Spinal cord (tissue), 10 donors: ENCODE data around the gene KCNQ1. TPM values are rescaled to one million over a fixed set of nuclear protein-coding genes. Genes with fewer than 3 reads are reported as not detected.

Experiments used
- DNase-seq, 6 donors: peaks; one replicate each; pipeline versions ENCODE4 v3.0.0 to v3.0.0-alpha.2; 2013 to 2015; ENCODE audit warnings: low spot score in 6 of 6, low read depth in 4 of 6
- H3K27ac ChIP-seq: one replicate; pipeline ENCODE4 v1.5.1; 2013; ENCODE audit warnings: low read depth, low read length, control low read depth
- H3K27me3 ChIP-seq: one replicate; pipeline ENCODE4 v1.6.1; 2013; ENCODE audit warnings: low read length; ENCODE audit not compliant: control insufficient read depth, insufficient read depth
- H3K36me3 ChIP-seq: one replicate; pipeline ENCODE4 v1.6.1; 2013; ENCODE audit warnings: low read length; ENCODE audit not compliant: control insufficient read depth, insufficient read depth
- H3K4me1 ChIP-seq: one replicate; pipeline ENCODE4 v1.6.1; 2013; ENCODE audit warnings: low read length; ENCODE audit not compliant: control insufficient read depth, insufficient read depth
- H3K4me3 ChIP-seq: one replicate; pipeline ENCODE4 v1.5.1; 2013; ENCODE audit warnings: low read depth, low read length, control low read depth
- H3K9me3 ChIP-seq: one replicate; pipeline ENCODE4 v1.6.1; 2013; ENCODE audit warnings: low read length; ENCODE audit not compliant: control insufficient read depth, insufficient read depth
- WGBS: methylation state at CpG from one replicate; pipeline ENCODE4 v1.1.5; 2013; ENCODE audit warnings: missing lambda C conversion rate; ENCODE audit not compliant: insufficient coverage; 5-methylcytosine and 5-hydroxymethylcytosine counted together
- polyA plus RNA-seq, 2 donors: library from polyadenylated mRNA; unstranded; fragments of 120-200 nt; gene quantifications; one replicate each; pipeline ENCODE4 v1.2.1, GENCODE V29; 2013; ENCODE audit not compliant: insufficient read length in 2 of 2
- total RNA-seq, 2 donors: library from RNA; depleted of rRNA in 1 of 2; stranded (reverse); fragments of 120-200 nt in 1 of 2; fragments of >200 nt in 1 of 2; gene quantifications; one replicate each; pipeline versions ENCODE4 v1.2.3 to v1.2.4, GENCODE V29; 2013 to 2014
- donor health status: healthy.

KCNQ1 gene
- total and polyA plus RNA-seq, 4 donors = 0.83 to 3.1 (median 2.1) TPM

- H3K9me3 ChIP-seq = no peaks in the 10 kb centered on the region
- DNase-seq = no peak
- no peaks in the 10 kb centered on the region for H3K27me3 ChIP-seq
- peaks cover 6% of the 10 kb centered on the region for H3K4me1 ChIP-seq
- H3K27ac ChIP-seq = no peak overlapping the region
- H3K4me3 ChIP-seq = no peak overlapping the region
- peaks cover 3% of the 10 kb centered on the region for H3K36me3 ChIP-seq
- WGBS = 91% methylated on average over 12 of the region's 14 CpGs
These were observed 323.9 kb downstream of the KCNQ1 start for GRCh38 chr11:2768471-2769408.

DNA sequence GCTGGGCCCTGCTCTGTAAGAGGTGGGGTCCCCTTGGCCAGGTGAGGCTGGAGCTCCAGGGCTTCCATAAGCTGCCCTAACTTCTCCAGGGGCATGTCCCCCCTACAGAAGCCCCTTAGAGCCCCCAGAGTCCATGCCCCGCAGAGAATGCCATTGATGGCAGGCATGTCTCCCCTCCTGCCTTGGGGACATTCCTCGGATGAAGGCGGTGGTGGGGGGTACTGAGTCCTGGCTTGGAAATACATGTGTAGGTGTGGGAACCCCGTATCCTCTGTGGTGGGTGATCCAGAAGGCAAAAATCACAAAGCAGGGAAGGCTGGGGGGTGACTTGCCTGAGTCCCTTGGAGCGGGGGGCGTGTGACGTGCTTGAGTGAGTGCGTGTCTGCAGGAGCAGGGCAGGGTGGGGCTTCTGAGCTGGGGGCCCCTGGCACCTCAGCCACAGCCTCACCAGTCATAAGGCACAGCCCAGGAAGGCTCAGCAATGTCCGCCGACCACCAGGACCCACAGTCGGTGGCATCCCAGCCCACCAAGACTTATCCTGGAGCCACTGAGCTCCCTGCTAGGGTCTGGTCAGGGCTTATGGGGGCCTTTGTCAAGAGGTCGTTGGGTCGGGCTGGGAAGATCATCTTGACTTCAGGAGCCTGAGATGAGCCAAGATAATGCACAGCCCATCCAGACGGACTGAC, 324.7 kb downstream of the KCNQ1 start:
- DNase-seq = no peak
- Histone ChIP-seq H3K27ac (no peak overlapping the region), H3K27me3 (no peaks in the 10 kb centered on the region), H3K4me1 (peaks cover 6% of the 10 kb centered on the region), H3K4me3 (no peak overlapping the region), H3K9me3 (no peaks in the 10 kb centered on the region), H3K36me3 (peaks cover 3% of the 10 kb centered on the region)
- WGBS = 97% methylated on average over 14 of the region's 14 CpGs

- H3K27ac ChIP-seq = no peak overlapping the region
- H3K27me3 ChIP-seq = no peaks in the 10 kb centered on the region
- no peaks in the 10 kb centered on the region for H3K9me3 ChIP-seq
- no peak for DNase-seq
- WGBS = 93% methylated on average over 11 of the region's 13 CpGs
- no peak overlapping the region for H3K4me3 ChIP-seq
- H3K4me1 ChIP-seq = peaks cover 6% of the 10 kb centered on the region
- peaks cover 3% of the 10 kb centered on the region for H3K36me3 ChIP-seq
These were observed 325.4 kb downstream of the KCNQ1 start for GRCh38 chr11:2770096-2770751.

DNA sequence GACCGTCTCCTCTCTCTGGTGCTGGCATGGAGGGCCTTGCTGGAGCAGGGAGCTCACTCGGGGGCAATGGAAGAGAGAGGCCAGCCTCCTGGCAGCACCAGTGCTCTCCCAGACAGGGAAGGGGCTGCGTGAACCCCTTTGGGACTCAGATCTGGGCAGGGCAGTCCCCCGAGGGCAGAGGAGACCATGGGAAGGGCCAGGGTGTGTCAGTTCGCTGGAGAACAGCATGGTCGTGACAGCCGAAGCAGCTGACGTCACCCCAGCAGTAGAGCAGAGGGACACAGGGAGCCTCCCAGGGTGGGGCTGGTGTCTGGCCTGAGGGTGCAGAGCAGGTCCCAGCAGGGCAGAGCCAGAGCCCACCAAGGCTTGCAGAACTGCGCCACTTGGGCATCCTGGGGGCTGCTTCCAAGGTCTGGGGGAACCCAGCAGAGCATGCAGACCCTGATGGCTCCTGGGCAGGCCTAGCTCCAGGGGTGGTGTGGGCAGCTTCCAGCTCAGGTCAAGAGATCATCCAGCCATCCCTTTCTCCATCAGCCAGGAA, 326.0 kb downstream of the KCNQ1 start:
- Histone ChIP-seq H3K27me3 (no peaks in the 10 kb centered on the region), H3K27ac (no peak overlapping the region), H3K4me3 (no peak overlapping the region), H3K36me3 (peaks cover 3% of the 10 kb centered on the region), H3K4me1 (peaks cover 8% of the 10 kb centered on the region), H3K9me3 (no peaks in the 10 kb centered on the region)
- DNase-seq = no peak
- WGBS = 93% methylated on average over 9 of the region's 9 CpGs

DNA sequence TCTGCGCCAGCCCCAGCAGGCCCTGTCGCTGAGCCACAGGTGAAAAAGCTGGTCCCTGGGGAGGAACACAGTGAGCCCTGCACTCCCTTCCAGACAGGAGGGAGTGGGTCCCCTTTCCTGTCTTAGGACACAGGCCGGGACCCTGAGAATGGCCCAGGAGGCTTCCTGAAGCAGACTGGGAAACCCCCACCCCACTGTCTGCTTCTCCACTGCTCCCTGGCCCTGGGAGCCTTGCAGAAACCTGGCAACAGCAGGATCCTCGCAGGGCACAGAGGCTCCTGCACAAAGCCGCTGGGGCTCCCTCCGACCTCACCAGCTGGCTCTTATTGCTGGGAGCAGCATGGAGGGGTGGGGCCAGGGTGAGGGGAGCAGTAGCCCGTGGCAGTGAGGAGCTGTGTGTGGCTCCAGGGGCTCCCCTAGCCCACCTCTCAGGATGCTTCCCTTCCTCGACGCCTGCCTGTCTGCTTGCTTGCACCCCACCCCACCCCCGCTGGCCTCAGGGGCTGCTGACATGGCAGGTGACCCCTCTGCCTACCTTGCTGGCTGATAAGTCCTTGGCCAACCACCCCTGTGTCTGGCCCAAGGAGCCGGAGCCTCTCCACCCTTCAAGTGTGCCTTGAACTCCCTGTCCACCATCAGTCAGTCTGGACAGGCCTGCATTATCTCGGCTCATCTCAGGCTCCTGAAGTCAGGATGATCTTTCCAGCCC, 327.1 kb downstream of the KCNQ1 start:
- no peak overlapping the region for H3K4me3 ChIP-seq
- 76% methylated on average over 8 of the region's 12 CpGs for WGBS
- peaks cover 3% of the 10 kb centered on the region for H3K36me3 ChIP-seq
- DNase-seq = no peak
- H3K9me3 ChIP-seq = no peaks in the 10 kb centered on the region
- H3K4me1 ChIP-seq = peaks cover 8% of the 10 kb centered on the region
- no peaks in the 10 kb centered on the region for H3K27me3 ChIP-seq
- H3K27ac ChIP-seq = no peak overlapping the region

- H3K9me3 ChIP-seq = no peaks in the 10 kb centered on the region
- peaks cover 3% of the 10 kb centered on the region for H3K36me3 ChIP-seq
- H3K27ac ChIP-seq = no peak overlapping the region
- 94% methylated on average over 6 of the region's 7 CpGs for WGBS
- no peak for DNase-seq
- H3K27me3 ChIP-seq = no peaks in the 10 kb centered on the region
- H3K4me3 ChIP-seq = no peak overlapping the region
- peaks cover 11% of the 10 kb centered on the region for H3K4me1 ChIP-seq
These were observed 327.8 kb downstream of the KCNQ1 start for GRCh38 chr11:2772544-2773031.

DNA sequence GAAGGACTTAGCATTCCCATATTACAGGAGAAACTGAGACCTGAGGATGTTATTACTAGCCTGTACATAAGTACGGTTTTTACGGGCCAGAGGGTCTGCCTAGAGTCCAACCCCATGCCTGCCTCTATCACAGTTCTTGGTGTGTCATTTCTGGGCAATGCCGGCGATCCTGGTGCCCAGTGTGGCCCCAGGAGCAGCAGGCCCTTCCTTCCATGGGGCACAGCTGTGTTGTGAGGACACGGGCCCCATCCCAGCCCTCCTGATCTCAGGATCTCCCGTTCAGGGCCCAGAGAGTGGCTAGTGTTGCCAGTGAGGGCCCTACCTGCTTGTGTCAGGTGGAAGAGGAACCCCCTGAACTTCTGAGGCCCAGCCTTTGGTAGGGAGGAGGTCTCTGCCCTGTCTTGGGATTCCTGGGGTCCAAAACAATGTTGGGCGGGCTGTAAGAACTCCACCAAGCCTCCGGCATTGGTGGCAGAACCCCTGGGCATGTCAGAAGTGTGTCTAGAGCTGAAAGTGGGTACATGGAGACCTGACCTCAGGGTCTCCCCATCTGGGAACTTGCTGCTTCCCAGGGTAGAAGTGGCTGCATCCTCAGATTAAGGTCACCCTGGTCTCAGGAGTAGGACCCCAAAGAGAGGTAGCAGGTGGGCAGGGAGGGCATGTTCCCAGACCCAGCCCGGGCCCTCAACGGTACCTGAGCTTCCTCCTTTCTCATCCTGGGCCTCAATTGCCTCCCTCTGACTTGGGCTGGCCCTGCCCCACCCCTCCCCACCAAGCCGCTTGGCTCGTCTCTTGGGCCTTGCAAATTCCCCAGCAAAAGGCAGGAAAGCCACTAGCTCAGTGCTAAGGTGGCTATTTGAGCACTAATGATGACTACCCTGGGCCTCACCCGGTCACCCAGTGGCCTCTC, 329.6 kb downstream of the KCNQ1 start:
- Histone ChIP-seq H3K4me3 (no peak overlapping the region), H3K9me3 (no peaks in the 10 kb centered on the region), H3K27me3 (no peaks in the 10 kb centered on the region), H3K36me3 (peaks cover 3% of the 10 kb centered on the region), H3K4me1 (peaks cover 30% of the 10 kb centered on the region), H3K27ac (no peak overlapping the region)
- WGBS = 91% methylated on average over 12 of the region's 13 CpGs
- DNase-seq = no peak

GRCh38 chr11:2775083-2775625, 330.3 kb downstream of the KCNQ1 start:
- Histone ChIP-seq H3K4me1 (peaks cover 37% of the 10 kb centered on the region), H3K27me3 (no peaks in the 10 kb centered on the region), H3K9me3 (no peaks in the 10 kb centered on the region), H3K36me3 (peaks cover 2% of the 10 kb centered on the region), H3K4me3 (no peak overlapping the region), H3K27ac (no peak overlapping the region)
- 91% methylated on average over 5 of the region's 5 CpGs for WGBS
- no peak for DNase-seq
